ENCODE data around the gene PIR.

DNA sequence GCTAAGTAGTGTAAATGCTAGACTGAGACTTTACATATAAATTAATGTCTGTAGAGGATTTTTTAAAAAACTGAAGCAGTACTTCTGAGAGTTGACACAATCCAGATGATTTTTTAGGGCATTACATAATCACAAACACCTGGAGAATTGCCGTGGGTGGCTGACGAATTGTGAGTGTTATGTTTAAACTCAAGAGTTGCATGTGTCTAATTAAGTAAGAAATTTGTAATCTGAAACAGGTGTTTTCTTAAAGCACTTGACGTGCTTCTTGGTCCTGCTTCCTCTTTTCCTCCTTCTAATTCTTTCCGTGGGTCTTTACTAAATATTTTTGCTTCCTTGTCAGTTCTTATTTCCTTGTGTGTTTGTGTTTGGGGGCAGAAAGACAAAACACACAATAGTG is 27.8 kb downstream of the PIR start:
- TF ChIP-seq POLR2AphosphoS5 (IDR thresholded peaks at IDR 0.05; ENCODE audit: low read depth, low read length) (no peak), POLR2A (IDR thresholded peaks at IDR 0.05; ENCODE audit: low read depth, low read length) (no peak), TAF1 (IDR thresholded peaks at IDR 0.05; ENCODE audit: borderline replicate concordance, low read depth, low read length) (no peak)

Data from GM12892 (cell line).